CD4-positive, alpha-beta T cell treated with Interleukin-4 for 1 hour (primary cell): ENCODE measurements around the gene AGAP5.

ENCODE experiments used
- DNase-seq, 2 donors: peaks; one replicate each; pipeline ENCODE4 v3.0.0-alpha.2; 2020 to 2022

AGAP5 gene

DNA sequence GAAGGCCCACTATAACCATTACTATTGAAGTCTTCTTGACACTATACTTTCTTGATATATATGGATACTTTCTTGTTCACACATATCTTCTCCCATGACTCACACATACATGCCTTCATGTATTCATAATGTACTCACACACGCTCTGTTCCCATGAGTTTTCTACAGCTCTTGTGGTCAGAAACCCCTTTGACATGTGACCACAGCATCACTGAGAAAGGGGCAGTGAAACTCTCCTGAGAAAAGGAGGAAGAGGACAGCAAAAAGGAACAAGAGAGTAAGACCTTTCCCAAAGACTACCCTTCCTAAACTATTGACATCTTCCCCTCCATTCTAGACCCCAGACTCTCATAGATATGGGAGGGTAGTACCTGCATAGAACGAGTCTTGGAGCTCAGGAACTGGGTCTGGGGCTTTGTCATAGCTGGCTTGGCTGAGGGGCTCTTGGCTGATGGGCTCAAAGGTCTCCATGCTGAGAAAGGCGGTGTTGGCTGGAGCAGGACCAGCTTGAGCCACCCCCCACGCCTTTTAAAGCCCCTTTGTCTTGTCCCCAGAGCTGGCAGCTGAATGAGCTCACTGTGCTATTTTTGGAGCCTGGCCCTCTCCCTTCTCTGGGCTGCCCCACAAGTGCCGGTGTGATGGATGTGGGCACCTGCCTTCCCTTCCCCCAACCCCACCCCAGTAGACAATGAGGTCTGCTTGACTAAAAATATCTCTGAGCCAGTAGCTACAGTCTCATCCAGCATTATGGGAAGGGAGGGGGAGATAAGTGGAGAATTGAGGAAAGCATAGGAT lies 47.2 kb downstream of the AGAP5 start:
- DNase-seq = no peak

DNA sequence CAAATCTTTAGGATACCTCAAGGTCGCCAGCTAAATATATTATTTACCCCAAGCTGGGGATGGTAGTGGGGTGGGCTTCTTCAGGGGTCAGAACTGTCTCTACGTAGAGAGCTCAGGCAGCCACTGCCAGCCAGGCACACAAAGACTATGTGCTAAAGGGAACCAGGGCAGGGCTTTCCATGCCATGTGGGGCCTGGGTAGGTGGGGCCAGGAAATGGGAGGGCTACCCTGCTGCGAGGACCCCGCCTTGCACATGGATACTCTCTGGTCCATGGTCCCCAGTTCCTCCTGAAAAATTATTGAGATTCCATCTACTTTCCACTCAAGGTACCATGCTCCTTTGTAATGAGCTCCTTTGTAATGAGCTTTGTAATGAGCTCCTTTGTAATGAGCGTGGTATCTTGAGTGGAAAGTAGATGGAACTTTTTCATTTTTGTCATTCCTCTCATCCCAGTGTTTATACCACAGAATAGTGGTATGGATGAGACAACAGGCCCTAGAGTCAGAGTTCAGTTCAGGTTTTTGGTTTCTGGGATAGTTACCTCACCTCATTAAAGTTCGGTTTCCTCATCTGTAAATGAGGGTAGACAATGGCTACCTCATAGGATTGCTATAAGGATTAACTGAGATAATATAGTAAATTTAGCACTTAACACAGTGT lies 47.9 kb downstream of the AGAP5 start:
- no peak for DNase-seq

DNA sequence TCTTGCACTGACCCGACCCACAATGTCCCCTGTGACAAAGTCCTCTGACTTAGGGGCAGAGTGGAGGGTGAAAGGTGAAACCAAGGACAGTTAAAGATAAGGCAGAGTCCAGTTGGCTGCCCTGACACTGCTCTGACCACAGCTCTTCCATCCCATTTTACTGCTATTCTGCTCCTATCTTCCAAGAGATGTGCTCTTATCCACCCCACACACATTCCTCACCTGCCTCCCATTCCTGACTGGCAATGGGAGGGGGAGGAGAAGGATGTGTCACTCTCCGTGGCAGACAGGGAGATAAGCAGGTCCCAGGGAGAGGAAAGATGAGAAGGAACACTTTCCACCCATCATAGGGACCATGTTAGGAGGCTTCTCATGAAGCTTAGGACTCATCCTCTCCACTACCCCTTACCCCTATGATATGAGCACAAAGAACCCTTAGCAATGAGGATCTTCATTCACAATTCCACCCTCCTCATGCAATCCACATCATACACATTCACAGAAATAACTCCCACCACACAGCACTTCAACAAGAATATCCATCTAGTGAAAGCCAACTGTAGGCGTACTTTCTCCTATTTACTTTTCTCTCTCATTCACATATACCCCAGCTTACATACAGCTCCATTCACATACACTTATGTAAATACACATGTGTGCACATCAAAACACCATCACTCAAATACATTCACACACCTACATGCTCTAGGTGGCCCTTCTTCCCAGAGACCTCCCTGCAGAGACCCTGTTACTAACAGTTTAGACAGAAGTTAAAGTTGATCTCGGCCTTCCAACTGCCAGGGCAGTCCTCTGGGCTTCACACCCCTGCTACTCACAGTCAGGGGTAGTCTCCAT lies 48.7 kb downstream of the AGAP5 start:
- DNase-seq = no peak

DNA sequence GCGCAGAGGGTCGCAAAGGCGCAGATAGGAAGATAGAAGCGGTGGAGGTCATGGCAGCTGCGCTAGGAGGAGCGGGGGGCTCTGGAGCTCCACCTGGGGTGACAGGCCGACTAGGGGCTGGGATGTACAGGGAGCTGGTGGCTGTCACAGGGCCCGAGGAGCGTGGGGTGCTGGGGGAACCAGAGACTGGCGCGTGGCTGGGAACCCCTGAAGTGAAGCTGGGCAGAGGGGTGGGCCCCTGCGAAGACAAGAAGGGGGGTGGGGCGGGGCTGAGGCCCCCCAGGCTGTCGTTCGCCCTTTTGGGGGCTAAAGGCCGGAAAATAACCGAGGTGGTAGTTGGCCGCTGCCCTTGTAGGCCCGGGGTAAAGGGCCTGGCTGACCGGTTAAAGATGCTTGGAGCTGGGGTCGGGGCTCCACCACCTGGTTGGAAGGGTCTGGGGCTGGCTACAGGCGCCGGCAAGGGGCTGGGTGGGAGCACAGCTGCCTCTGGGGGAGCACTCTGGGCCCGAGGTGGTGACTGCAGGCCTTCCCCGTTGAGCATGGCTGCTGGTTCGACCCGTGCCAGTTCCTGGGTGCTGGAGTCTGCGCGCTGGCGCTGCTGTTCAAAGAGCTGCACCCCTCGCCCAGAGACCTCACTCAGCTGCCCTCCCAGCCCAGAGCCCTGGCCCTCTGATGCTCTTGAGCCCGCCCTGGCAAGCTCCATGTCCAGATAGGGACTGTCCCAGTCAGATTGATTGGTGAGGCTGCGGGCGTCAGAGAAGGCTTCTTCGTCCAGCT lies 49.8 kb downstream of the AGAP5 start:
- no peak for DNase-seq

DNA sequence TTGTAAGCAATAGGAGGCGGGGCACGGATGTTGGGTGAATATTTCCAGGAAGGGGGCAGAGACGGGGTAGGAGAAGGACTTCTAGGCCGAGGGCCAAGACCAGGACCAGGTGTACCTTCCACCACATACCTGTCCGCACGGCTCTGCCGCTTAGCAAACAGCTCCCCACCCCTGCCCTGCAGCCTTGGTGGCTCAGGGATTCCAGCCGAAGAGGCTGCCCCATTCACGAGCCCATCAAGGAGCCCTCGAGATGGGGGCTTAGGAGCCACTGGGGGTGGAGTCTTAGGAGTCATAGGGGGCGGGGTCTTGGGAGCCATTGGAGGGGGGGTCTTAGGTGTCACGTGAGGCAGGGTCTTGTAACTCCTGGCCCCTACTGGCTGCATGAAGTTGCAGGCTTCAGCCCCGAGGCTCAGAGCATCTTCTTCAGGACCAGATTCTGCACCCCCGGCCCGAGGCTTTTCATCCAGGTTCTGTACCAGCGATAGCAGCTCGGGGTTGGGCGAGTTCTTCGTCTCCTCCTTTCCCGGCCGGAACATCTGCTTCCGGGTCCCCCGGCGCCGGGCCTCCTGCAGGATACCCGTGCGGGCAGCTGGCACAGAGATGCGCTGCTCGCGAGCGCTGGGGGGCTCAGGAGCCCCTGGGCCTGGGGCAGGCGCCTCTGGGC lies 50.6 kb downstream of the AGAP5 start:
- peak in 1 of 2 donors; percentile 20 for DNase-seq

DNA sequence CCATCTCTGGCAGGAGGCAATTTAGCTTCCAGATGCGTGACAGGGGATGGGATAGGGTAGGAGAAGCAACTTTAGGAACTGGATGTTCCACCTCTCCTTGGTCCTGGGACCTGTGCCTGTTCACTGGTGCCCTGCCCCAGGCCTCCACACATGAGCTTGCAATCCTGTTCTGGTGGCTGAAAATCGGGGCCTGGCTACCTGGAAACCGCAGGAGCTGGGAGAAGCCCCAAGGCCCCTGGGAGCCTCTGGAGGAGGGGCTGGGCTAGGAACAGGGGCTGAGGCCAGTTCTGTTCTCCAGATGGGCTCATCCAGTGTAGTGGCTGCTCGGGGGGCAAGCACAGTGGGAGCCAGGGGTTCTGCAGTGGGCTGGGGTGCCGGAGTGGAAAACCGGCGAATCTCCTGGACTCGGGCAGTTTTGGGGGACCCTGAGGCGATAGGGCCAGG lies 51.3 kb downstream of the AGAP5 start:
- no peak for DNase-seq

DNA sequence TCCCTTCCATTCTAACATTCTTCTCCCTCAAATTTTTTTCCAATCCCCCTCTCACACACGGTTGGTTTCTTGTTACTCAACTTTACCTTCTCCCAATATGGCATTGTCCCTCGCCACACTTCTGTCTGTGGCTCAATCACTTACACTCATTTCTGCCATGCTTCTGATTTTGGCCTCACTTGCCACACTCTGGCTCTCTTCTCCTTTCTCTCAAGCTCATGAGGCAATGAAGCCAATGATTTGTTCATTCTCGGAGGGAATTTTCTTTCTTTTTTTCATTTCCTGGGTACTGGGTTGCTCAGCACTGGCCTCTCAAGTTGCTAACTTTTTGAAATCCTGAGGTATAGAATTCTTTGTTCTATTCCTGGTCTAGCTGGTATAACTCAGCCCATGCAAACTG lies 52.7 kb downstream of the AGAP5 start:
- DNase-seq = no peak

DNA sequence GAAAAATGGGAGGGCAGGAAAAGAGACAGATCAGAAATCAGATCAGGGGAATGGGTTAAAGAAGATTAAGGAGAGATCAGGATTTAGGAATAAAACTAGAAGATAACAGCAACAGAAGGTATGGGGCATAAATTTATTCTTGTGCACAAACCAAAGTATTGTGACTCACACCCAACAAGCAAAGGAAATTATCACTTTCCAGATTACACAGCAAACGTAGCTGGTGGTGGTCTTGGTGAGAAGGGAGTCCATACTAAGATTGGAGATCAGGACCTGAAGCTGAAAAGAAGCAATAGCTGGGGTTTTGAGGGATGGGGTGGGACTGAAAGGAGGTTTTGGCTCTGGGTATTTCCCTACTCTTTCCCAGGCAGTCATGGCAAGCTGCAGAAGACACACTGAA lies 53.1 kb downstream of the AGAP5 start:
- no peak for DNase-seq

DNA sequence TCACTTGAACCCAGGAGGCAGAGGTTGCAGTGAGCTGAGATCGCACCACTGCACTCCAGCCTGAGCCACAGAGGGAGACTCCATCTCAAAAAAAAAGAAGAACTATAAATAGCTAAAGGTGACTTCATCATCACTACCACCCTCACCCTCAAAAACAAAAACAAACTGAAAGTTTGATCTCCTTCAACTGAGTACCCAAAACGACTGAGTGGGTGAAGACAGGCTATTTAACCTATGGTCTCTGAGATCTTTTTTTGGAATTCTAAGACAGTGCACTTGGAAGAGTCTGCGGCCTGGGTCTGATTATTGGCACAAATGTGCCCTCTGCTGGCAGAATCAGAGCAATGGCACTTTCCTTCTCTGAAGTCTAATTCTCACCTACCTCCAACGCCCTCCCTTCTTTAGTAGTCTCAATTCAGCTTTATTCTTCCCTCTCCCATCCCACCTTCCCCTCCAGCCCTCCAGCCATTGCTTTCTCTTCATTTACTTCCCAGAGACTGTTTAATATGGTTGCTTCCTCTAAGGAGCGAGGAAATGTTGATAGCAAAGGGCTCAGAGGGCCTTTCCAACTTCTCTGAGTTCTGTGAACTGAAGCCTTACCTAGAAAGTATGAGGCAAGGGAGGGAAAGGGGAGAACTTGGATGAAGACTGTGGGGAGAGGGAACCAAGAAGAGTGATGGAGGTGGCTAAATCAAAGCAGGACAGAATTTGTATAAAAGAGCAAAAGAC lies 53.7 kb downstream of the AGAP5 start:
- peak; percentile 61 to 69 for DNase-seq

DNA sequence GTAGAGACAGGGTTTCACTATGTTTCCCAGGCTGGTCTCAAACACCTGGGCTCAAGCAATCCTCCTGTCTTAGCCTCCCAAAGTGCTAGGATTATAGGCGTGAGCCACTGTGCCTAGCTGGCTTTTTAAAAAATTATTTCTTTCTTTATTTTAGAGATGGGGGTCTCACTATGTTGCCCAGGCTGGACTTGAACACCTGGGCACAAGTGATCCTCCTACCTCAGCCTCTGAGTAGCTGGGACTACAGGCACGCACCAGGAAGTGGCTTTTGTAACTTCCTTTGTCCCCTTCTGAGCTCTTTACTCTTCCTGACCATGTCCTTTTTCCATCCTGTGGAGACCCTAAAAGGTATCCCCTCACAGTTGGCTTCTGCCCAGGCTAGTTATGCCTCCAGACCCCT lies 54.5 kb downstream of the AGAP5 start:
- DNase-seq = no peak

DNA sequence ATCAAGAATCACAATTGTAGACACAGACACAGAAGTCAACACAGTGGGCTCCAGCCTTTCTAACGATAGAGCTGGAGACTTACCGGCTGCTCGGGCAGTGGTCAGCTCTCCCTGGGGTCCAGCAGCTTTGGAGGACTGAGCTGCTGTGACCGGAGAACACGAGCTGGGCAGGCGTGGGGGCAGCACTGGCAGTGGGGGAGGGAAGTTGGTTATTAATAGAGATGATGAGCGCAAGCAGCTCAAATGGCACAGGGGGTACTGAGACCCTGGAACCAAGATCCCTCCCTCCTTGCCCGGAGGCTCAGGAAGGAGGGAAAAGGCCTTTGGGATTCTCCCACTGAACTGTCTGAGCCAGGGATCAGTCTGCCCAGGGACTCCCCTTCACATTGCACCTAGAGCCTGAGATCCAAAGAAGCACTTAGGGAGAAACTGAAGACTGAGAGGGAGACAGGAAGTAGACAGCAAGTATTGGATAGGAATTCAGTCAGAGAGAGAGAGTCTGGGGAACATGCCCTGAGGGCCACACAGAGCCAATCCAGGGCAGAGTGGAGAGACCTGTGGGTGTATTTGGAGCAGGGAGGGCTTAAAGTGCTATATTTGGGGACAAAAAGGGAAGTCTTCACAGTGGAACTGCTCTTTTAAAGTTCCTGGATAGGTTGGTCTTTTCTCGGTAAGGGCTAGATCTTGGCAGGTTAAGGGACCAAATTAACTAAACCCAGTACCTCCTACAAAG lies 56.4 kb downstream of the AGAP5 start, which contains the start of gene MYOZ1:
MYOZ1 (minus strand) TSS at position 147 of the 733 bp plus-strand sequence. CDS start 1,457 bp downstream, outside the sequence.
- DNase-seq = no peak

DNA sequence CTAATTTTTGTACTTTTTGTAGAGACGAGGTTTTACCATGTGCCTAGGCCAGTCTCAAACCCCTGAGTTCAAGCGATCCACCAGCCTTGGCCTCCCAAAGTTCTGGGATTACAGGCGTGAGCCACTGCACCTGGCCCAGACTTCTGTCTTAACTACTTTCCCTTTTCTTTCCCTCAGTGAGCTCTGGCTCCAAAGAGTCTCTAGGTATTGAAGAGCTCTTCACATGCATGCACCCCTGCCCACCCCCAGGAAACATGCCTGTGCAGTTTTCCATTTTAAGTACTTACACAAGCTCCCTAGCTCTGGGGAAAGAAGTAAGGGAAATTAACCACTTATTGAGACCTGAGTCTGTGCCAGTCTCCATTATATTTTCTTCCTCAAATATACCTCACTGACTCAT lies 58.6 kb downstream of the AGAP5 start:
- DNase-seq = no peak

DNA sequence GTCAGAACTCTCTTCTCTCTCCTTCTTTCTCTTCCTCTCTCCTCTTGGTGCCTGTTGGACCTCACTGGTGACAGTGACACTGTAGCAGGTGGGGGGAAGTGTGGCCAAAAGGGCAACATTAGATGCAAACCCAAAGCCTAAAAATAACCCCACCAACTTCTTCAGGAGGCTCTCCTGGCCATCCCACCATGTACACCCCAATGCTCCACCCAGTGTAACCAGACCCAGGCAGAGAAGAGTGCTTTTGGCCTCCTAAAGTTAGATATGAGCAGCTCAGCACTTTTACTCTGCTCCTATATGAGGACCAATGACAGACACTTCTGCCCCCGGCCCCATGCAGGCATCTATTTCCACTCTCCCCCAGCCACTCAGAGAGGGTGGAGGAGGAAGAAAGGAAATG lies 62.1 kb downstream of the AGAP5 start:
- DNase-seq = no peak

DNA sequence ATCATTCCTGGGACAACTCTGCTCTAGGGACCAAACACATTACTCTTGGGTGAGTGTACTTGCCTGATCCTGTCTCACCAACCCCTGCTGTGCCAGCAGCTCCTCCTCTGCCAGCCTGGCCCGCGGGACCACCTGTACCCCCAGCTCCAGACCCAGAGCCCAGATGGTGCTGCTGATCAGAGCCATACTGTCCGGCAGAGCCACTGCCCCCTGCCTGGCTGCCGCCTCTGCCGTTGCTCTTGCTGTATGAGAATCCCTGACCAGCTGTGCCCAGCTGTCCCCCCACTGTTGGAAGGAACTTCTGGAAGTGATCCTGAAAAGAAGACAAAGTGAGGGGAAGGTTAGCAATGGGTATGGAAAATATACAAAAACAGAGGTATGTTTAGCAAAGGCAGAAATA lies 63.5 kb downstream of the AGAP5 start:
- DNase-seq = no peak

DNA sequence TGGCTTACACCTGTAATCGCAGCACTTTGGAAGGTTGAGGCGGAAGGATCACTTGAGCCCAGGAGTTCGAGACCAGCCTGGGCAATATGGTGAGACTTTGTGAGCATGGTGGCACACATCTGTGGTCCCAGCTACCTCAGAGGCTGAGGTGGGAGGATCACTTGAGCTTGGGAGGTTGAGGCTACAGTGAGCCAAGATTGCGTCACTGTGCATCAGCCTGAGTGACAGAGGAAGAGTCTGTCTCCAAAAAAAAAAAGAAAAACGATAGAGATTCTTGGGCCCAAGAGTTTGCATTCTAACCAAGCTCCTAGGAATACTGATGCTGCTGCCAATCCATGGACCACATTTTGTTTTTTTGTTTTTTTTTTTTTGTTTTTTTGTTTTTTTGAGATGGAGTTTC lies 68.7 kb downstream of the AGAP5 start:
- DNase-seq = no peak

DNA sequence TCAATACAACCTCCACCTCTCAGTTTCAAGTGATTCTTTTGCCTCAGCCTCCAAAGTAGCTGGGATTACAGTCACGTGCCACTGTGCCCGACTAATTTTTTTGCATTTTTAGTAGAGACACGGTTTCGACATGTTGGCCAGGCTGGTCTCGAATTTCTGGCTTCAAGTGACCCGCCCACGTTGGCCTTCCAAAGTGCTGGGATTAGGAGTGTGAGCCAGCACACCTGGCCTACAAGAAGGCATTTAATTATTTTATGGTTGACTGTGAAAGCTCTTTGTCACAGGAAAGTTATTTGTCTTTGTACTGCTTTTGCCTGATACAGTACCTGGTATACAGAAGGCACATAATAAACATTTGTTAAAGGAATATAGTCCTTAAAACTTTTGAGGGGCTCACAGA lies 69.5 kb downstream of the AGAP5 start:
- no peak for DNase-seq

DNA sequence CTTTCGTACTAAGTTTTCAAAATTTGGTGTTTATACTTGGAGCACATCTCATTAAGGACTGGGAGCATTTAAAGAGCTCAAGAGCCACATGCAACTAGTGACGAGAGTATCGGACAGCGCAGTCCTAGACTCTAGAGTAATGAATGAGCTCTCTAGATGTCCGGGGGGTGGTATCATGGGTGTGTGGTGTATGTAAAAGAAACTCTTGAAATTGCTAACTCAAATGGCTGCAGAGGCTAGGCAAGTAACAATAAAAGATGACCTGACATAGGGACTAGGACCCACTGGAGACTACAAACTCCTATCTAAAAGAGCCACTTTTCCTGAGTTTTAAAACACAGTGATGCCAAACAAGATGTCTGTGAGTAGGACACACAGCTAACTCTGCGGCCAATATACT lies 70.6 kb downstream of the AGAP5 start:
- DNase-seq = no peak

DNA sequence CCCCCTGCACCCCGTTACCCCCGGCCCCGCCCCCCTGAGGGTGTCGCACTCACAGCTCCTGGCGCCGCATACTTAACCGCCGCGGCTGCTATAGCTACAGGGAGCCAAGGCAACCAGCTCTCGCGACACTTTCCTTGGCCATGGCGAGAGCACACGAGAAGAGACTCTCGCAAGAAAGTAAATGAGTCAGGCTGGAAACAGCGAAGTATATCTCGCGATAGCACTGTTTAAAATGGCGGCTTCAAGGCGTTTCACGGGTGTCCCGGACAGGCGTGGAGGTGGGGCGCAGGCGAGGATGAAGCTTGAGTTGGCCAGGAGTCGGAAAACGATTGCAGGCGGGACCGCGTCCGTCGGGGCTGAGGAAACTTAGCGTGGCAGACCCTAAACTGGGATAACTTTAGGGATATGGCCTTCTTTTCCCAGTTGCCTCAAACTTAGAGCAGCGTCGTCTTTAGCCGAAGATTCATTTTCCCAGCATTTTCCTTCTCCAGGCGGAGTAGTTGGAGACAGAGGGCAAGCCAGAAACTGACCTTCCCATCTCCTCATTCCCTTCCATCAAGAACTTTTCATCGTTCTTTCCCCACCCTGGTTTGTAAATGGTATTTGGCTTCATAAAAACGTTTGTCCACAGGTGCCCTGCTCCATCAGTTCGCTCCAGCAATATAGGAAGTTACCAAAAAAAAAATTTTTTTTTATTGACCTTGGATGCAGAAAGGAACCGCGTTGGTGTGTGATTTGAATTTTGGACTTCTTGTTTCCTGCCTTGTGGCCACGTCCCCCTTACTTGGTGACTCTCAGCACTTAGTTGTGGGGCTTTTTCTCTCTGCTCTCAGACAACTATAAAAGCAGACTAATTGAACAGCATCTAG lies 71.8 kb downstream of the AGAP5 start:
- peak; percentile 97 for DNase-seq
